GM12891 (cell line): ENCODE data around the gene PAK5.

Experiments used
- DNase-seq: peaks from one replicate; pipeline ENCODE4 v3.0.0; 2011; ENCODE audit warnings: low spot score; ENCODE audit not compliant: insufficient read length
- FAIRE-seq: peaks from 2 replicates; lab custom pipeline; 2011; peaks lifted over from hg19 to GRCh38; lab: Jason Lieb, UNC
- PAX5 ChIP-seq: IDR thresholded peaks from 2 replicates; pipeline ENCODE4 v1.6.1; 2011; ENCODE audit warnings: low read length, moderate library complexity, mild to moderate bottlenecking; ENCODE audit not compliant: insufficient read depth, severe bottlenecking
- POLR2A ChIP-seq: IDR thresholded peaks from 2 replicates; pipeline ENCODE4 v1.6.1; 2011; ENCODE audit warnings: low read depth, low read length, control low read depth
- POLR2AphosphoS5 ChIP-seq: IDR thresholded peaks from 2 replicates; pipeline ENCODE4 v1.6.1; 2011; ENCODE audit warnings: low read depth, low read length, control low read depth
- POU2F2 ChIP-seq: IDR thresholded peaks from 2 replicates; pipeline ENCODE4 v1.6.1; 2011; ENCODE audit warnings: low read depth, mild to moderate bottlenecking, control low read depth, low read length, moderate library complexity
- SPI1 ChIP-seq: IDR thresholded peaks from 2 replicates; pipeline ENCODE4 v1.6.1; 2011; ENCODE audit warnings: low read depth, low read length, control low read depth
- TAF1 ChIP-seq: IDR thresholded peaks from 2 replicates; pipeline ENCODE4 v1.6.1; 2011; ENCODE audit warnings: low read depth, low read length, control low read depth

The PAK5 gene

GRCh38 chr20:9577397-9577796, 261.5 kb downstream of the PAK5 start:
- DNase-seq (no peak), FAIRE-seq (no peak)
- no peak for TF ChIP-seq PAX5
- TF ChIP-seq POU2F2, result no peak
- no peak for TF ChIP-seq SPI1
- TF ChIP-seq TAF1, result no peak
- no peak for TF ChIP-seq POLR2AphosphoS5
- no peak for TF ChIP-seq POLR2A

DNA sequence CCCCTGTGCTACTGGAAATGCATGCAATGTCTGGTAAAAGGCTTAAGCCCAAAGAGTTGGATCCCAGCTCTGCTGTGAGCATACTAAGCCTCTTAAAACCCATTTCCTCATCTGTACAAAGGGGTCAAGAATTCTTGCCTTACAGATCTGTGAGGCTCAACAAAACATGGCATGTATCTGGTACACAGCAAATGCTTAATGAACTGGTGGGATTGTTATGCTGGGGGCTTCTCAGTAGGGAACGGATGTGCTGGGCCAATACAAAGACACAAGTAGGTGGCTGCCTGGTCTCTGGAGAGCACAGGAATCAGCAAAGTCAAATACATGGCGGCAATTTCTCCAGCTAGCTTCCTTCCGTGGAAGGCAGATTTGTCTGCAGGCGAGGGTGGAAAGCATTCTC, 262.2 kb downstream of the PAK5 start:
- no peak for FAIRE-seq
- no peak for TF ChIP-seq SPI1
- TF ChIP-seq POU2F2, result no peak
- TF ChIP-seq POLR2A, result no peak
- TF ChIP-seq TAF1, result no peak
- TF ChIP-seq POLR2AphosphoS5, result no peak
- TF ChIP-seq PAX5, result no peak
- DNase-seq, result no peak

- TF ChIP-seq POU2F2, result no peak
- TF ChIP-seq TAF1, result no peak
- TF ChIP-seq POLR2A, result no peak
- no peak for TF ChIP-seq SPI1
- no peak for TF ChIP-seq POLR2AphosphoS5
- no peak for TF ChIP-seq PAX5
- DNase-seq, result no peak
- FAIRE-seq, result no peak
Measured at GRCh38 chr20:9575836-9576235, 263.0 kb downstream of the PAK5 start.

DNA sequence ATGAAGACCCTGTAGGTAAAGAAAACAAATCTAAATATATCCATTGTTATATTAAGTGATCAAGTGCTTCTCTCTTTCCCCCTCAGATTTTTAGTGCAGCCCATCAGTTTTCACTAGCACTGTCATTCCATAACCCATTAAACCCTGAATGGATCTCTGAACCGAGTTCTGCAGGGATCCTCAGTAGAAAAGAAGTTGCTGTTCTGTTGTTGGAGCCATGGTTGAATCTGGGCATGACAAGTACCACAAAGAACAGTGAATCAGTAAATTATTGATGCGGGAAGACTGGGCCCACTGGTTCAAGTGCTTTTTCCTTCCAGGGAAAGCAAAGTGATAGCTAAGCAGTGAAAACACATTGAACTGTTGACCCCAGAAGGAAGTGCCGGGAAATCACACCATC, 264.1 kb downstream of the PAK5 start:
- TF ChIP-seq PAX5, result no peak
- TF ChIP-seq SPI1, result no peak
- TF ChIP-seq TAF1, result no peak
- TF ChIP-seq POLR2AphosphoS5, result no peak
- no peak for TF ChIP-seq POLR2A
- TF ChIP-seq POU2F2, result no peak
- no peak for FAIRE-seq
- DNase-seq, result no peak

GRCh38 chr20:9574181-9574580, 264.7 kb downstream of the PAK5 start:
- FAIRE-seq, result no peak
- TF ChIP-seq SPI1 (no peak), PAX5 (no peak), POU2F2 (no peak), POLR2A (no peak), TAF1 (no peak)
- no peak for DNase-seq

DNA sequence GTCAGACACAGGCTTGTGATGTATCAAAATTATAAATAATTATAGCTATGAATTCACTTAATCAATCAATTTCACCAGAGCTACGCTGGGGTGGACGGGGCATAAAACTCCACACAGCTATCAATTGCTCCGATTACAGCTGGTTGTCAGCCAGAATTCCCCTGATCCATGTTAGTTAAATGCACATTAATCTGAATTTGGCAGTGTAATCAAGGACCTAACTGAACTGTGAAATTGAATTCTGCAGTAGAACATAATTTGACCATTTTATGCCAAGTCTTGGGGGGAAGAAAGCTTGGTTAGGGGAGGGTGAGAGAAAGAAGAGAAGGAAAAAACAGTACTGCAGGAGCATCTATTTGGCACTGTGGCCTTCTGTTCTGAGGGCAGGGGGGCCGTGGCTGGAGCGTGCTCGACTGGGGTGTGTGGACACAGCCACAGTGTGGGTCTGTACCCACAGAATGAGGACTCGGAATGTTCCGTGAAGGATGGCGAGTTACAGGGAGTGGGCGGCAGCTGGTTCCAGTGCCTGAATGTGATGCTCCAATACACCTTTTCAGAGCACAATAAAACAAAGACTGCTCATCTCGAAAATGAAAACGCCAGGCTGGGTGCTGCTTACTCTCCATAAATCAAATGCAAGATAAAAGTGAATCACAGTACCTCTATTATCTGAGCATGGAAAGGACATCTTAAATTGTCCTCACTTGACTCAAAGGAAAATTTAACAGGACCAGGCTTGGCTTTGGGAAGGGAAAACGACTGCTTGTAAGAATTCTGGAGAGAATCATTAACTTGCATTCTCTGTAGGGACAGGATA, 265.3 kb downstream of the PAK5 start:
- TF ChIP-seq POLR2AphosphoS5 (no peak), PAX5 (no peak), SPI1 (no peak), POLR2A (no peak), TAF1 (no peak), POU2F2 (no peak)
- DNase-seq, result no peak
- no peak for FAIRE-seq

DNA sequence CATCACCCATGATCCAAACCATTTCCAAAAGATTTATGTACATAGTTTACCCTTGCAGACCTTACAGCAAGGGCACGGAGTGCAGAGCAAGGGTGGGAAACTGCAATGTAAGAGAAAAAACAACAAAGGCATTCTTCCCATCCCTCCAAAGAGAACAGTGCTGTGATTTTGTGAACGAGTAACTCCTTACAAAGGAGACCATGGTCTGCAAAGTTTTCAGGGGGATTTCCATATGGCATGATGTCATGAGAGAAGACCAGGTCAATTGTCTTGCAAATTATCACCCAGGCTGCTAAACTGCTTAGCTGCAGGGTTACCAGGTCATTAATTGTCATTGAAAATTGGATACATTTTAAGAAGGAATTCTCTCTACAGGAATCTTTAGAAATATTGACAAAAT, 266.2 kb downstream of the PAK5 start:
- no peak for DNase-seq
- no peak for TF ChIP-seq PAX5
- TF ChIP-seq TAF1, result no peak
- no peak for TF ChIP-seq POU2F2
- no peak for TF ChIP-seq POLR2A
- no peak for TF ChIP-seq SPI1
- no peak for TF ChIP-seq POLR2AphosphoS5
- FAIRE-seq, result no peak

- DNase-seq (no peak), FAIRE-seq (no peak)
Measured at GRCh38 chr20:9571783-9572182, 267.1 kb downstream of the PAK5 start.

DNA sequence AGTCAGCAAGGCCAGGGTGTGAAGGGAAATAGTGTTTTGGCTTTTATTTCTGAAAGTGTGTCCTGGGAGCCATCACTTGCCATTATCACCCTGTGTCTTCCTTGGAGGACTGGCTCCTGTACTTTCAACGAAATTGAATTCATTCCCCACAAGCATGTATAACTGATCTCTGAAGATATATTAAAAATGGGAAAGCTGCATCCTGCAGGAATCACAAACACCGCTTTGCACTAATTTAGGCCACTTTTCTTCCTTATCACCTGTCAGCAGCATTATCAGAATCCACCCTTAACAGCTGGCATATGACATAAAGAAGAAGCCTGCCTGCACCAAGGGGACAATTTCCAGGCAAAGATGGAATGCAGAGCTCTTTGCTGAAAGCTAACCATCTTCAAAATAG, 268.3 kb downstream of the PAK5 start:
- TF ChIP-seq POU2F2, result no peak
- no peak for TF ChIP-seq TAF1
- no peak for TF ChIP-seq POLR2AphosphoS5
- no peak for TF ChIP-seq SPI1
- no peak for TF ChIP-seq POLR2A
- no peak for TF ChIP-seq PAX5

More at GRCh38 chr20:9571783-9572182, 267.1 kb downstream of the PAK5 start:
- TF ChIP-seq POLR2AphosphoS5 (no peak), POU2F2 (no peak), PAX5 (no peak), SPI1 (no peak), TAF1 (no peak), POLR2A (no peak)

More for the DNA sequence above, 268.3 kb downstream of the PAK5 start:
- no peak for DNase-seq
- FAIRE-seq, result no peak
